Endothelial cell of umbilical vein (primary cell): Measurements from ENCODE around the gene DGKI. TPM values are rescaled to one million over a fixed set of nuclear protein-coding genes. Genes with fewer than 3 reads are reported as not detected.

Experiments
- BruUV-seq: library from RNA; stranded (reverse); fragments of 400-500 nt; replicated peaks from 2 replicates; lab custom pipeline; 2021; lab: Mats Ljungman, UMichigan
- CTCF ChIA-PET: fragments of 300-600, 350-600 bp; sonication (Branson Sonifier 250); formaldehyde crosslinking; loops from one replicate; lab custom pipeline; 2021; ENCODE audit warnings: antibody characterized with exemption, inconsistent platforms; lab: Charles Lee
- POLR2A ChIA-PET: fragments of 300-600, 350-600 bp; sonication (Branson Sonifier 250); formaldehyde crosslinking; loops from one replicate; lab custom pipeline; 2021; ENCODE audit warnings: antibody characterized with exemption, inconsistent platforms; lab: Charles Lee
- DNase-seq: peaks from one replicate; pipeline ENCODE4 v3.0.0-alpha.2; 2011; ENCODE audit warnings: low read depth, low spot score
- FAIRE-seq: peaks from 2 replicates; lab custom pipeline; 2011; peaks lifted over from hg19 to GRCh38; lab: Jason Lieb, UNC
- H2AFZ ChIP-seq: 2 replicates; pipeline ENCODE4 v1.6.0; 2012; ENCODE audit warnings: low read depth, low read length, control low read depth, inconsistent platforms
- H3K27ac ChIP-seq: 2 replicates; pipeline ENCODE4 v1.5.1; 2011; ENCODE audit warnings: low read depth, mild to moderate bottlenecking, control low read depth, low read length, moderate library complexity; ENCODE audit not compliant: insufficient read depth
- H3K27me3 ChIP-seq, 2 experiments: 2 replicates each; pipeline versions ENCODE4 v1.6.0 to v1.6.1; 2011; ENCODE audit warnings: low read length in 2 of 2, mixed read lengths in 1 of 2; ENCODE audit not compliant: control insufficient read depth in 2 of 2, insufficient read depth in 2 of 2
- H3K36me3 ChIP-seq, 2 experiments: 2 replicates in 1 of 2; 3 replicates in 1 of 2; pipeline ENCODE4 v1.5.1; 2011; ENCODE audit warnings: low read length in 2 of 2, mild to moderate bottlenecking in 1 of 2, moderate library complexity in 1 of 2; ENCODE audit not compliant: control insufficient read depth in 2 of 2, insufficient read depth in 2 of 2; ENCODE audit errors: extremely low read depth in 1 of 2
- H3K4me1 ChIP-seq: 3 replicates; pipeline ENCODE4 v1.5.1; 2011; ENCODE audit warnings: mild to moderate bottlenecking, low read length; ENCODE audit not compliant: control insufficient read depth, insufficient read depth; ENCODE audit errors: extremely low read depth
- H3K4me2 ChIP-seq: 2 replicates; pipeline ENCODE4 v1.6.1; 2011; ENCODE audit warnings: low read length, control low read depth, mixed read lengths; ENCODE audit not compliant: insufficient read depth
- H3K4me3 ChIP-seq, 3 experiments: fragments of 200-600 bp in 1 of 3; sonication (generic), shearing (Covaris generic) in 1 of 3; replicated peaks in 1 of 3; 2 replicates each; pipeline ENCODE4 v1.5.1; 2011 to 2016; ENCODE audit warnings: control low read depth in 3 of 3, low read length in 3 of 3, mild to moderate bottlenecking in 2 of 3, inconsistent platforms in 1 of 3, low read depth in 1 of 3, moderate library complexity in 1 of 3; ENCODE audit not compliant: insufficient read depth in 1 of 3
- H3K79me2 ChIP-seq: 2 replicates; pipeline ENCODE4 v1.6.0; 2012; ENCODE audit warnings: low read length, inconsistent platforms; ENCODE audit not compliant: control insufficient read depth, insufficient read depth
- H3K9ac ChIP-seq: replicated peaks from 2 replicates; pipeline ENCODE3; 2011; ENCODE audit warnings: low read length, control low read depth; ENCODE audit not compliant: insufficient read depth; ENCODE audit errors: extremely low read depth
- H3K9me1 ChIP-seq: replicated peaks from 3 replicates; pipeline ENCODE4 v1.6.0; 2011; ENCODE audit warnings: mild to moderate bottlenecking, low read length; ENCODE audit not compliant: control insufficient read depth, insufficient read depth; ENCODE audit errors: extremely low read depth
- H3K9me3 ChIP-seq: replicated peaks from 2 replicates; pipeline ENCODE4 v1.5.1; 2012; ENCODE audit warnings: low read length, inconsistent platforms; ENCODE audit not compliant: control insufficient read depth, insufficient read depth
- H4K20me1 ChIP-seq: replicated peaks from 2 replicates; pipeline ENCODE3; 2011; ENCODE audit warnings: mild to moderate bottlenecking, low read length; ENCODE audit not compliant: control insufficient read depth, insufficient read depth; ENCODE audit errors: extremely low read depth
- EZH2 ChIP-seq: IDR thresholded peaks from 2 replicates; pipeline ENCODE4 v1.6.1; 2012; ENCODE audit warnings: borderline replicate concordance, low read depth, mild to moderate bottlenecking, moderate library complexity, low read length, inconsistent platforms; ENCODE audit not compliant: severe bottlenecking
- FOS ChIP-seq: IDR thresholded peaks from 2 replicates; pipeline ENCODE4 v1.6.1; 2011; ENCODE audit warnings: mild to moderate bottlenecking, low read length, moderate library complexity, borderline replicate concordance; ENCODE audit not compliant: insufficient read depth
- GATA2 ChIP-seq: IDR thresholded peaks from 2 replicates; pipeline ENCODE4 v1.7.0; 2011; ENCODE audit warnings: low read depth, mild to moderate bottlenecking, moderate library complexity, mixed read lengths, low read length; ENCODE audit not compliant: insufficient read length, insufficient read depth
- JUN ChIP-seq: IDR thresholded peaks from 2 replicates; pipeline ENCODE4 v1.6.1; 2011; ENCODE audit warnings: borderline replicate concordance, low read depth; ENCODE audit not compliant: insufficient read length, insufficient read depth
- MYC ChIP-seq: IDR thresholded peaks from one replicate; pipeline ENCODE4 v1.6.1; 2011; ENCODE audit warnings: mild to moderate bottlenecking, low read depth, low read length
- POLR2A ChIP-seq: IDR thresholded peaks from 2 replicates; pipeline ENCODE4 v1.6.1; 2012; ENCODE audit warnings: low read depth, mild to moderate bottlenecking, control low read depth, low read length
- POLR2AphosphoS5 ChIP-seq: IDR thresholded peaks from 2 replicates; pipeline ENCODE4 v1.6.1; 2012; ENCODE audit warnings: low read depth, mild to moderate bottlenecking, control low read depth, low read length, moderate library complexity; ENCODE audit not compliant: insufficient read depth
- dilution Hi-C: fragments of 300-500 bp; cut with MboI; formaldehyde crosslinking; loops from one replicate; pipeline ENCODE4 v1.15.0; 2019; ENCODE audit warnings: low sequenced_read_pairs; ENCODE audit not compliant: extremely low pct_ligation_motif_present
- intact Hi-C: fragments of 100-400 bp; cut with micrococcal nuclease; formaldehyde crosslinking; loops from one replicate; pipeline ENCODE4 v1.10.0; 2022
- polyA plus RNA-seq, 4 experiments: library from polyadenylated mRNA; depleted of rRNA in 3 of 4; stranded (reverse) in 3 of 4; unstranded in 1 of 4; fragments of >200 nt; gene quantifications; 2 replicates each; pipeline versions ENCODE4 v1.2.1 to v1.2.3, GENCODE V29; 2011 to 2012; ENCODE audit warnings: missing spikeins in 1 of 4
- total RNA-seq: library from RNA; stranded (reverse); gene quantifications from 2 replicates; pipeline ENCODE4 v1.2.3, GENCODE V29; 2021
- TF ChIP-seq, protein P1 (sequence below), 2 donors: IDR thresholded peaks; 1 replicate in 1 of 2; 2 replicates in 1 of 2; pipeline ENCODE4 v1.5.1; 2011; ENCODE audit warnings: low read length in 2 of 2, mild to moderate bottlenecking in 2 of 2, moderate library complexity in 2 of 2, control low read depth in 1 of 2, inconsistent platforms in 1 of 2, low read depth in 1 of 2; ENCODE audit not compliant: insufficient read depth in 1 of 2; ENCODE audit errors: extremely low read depth in 1 of 2
- TF ChIP-seq, protein P2 (sequence below): IDR thresholded peaks from 2 replicates; pipeline ENCODE4 v1.6.1; 2011; ENCODE audit not compliant: insufficient read depth, insufficient read length

DGKI gene
- total and polyA plus RNA-seq, 2 donors (not counting 3 experiments of a cell fraction or from before 2014, with no cell fraction given), result 0.11 to 0.51 TPM

DNA sequence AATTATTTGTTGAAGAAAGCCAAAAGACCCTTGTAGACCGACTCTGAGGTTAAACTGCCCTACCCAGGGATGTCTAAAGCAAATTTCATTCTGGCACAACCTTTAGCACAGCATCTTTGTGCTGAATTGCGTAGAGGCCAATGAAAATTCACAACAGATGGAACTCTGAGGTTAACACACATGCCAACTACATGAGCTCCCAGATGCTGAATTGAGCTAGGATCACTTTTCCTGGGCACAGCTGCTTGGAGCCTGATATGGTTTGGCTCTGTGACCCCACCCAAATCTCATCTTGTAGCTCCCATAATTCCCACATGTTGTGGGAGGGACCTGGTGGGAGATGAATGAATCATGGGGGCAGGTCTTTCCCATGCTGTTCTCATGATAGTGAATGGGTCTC, 345.2 kb downstream of the DGKI start:
- no peak for DNase-seq
- H3K36me3 ChIP-seq, result no peaks in the 10 kb centered on the region
- no peak overlapping the region for H3K4me3 ChIP-seq
- no peak overlapping the region for H3K27ac ChIP-seq
- H3K9ac ChIP-seq, result no peak overlapping the region
- dilution Hi-C loops, result no loop called here
- FAIRE-seq, result no peak
- H3K4me1 ChIP-seq, result no peaks in the 10 kb centered on the region
- ChIA-PET CTCF (interaction anchor here (1.4 kb wide), 1 partner anchor 14 kb away, joined by 3 read pairs; no protein-coding TSS in a partner anchor), POLR2A (no interaction called here)
- BruUV-seq, result no TSS peak
- intact Hi-C loops, result no loop called here
- H2AFZ ChIP-seq, result no peak overlapping the region
- no peaks in the 10 kb centered on the region for H4K20me1 ChIP-seq
- H3K79me2 ChIP-seq, result no peaks in the 10 kb centered on the region
- H3K9me1 ChIP-seq, result no peaks in the 10 kb centered on the region
- H3K9me3 ChIP-seq, result no peaks in the 10 kb centered on the region
- H3K27me3 ChIP-seq, result no peaks in the 10 kb centered on the region
- no peak overlapping the region for H3K4me2 ChIP-seq
- TF ChIP-seq GATA2 (no peak), EZH2 (no peak), MYC (no peak)
- TF ChIP-seq, protein P1, sequence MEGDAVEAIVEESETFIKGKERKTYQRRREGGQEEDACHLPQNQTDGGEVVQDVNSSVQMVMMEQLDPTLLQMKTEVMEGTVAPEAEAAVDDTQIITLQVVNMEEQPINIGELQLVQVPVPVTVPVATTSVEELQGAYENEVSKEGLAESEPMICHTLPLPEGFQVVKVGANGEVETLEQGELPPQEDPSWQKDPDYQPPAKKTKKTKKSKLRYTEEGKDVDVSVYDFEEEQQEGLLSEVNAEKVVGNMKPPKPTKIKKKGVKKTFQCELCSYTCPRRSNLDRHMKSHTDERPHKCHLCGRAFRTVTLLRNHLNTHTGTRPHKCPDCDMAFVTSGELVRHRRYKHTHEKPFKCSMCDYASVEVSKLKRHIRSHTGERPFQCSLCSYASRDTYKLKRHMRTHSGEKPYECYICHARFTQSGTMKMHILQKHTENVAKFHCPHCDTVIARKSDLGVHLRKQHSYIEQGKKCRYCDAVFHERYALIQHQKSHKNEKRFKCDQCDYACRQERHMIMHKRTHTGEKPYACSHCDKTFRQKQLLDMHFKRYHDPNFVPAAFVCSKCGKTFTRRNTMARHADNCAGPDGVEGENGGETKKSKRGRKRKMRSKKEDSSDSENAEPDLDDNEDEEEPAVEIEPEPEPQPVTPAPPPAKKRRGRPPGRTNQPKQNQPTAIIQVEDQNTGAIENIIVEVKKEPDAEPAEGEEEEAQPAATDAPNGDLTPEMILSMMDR (IDR thresholded peaks at IDR 0.05; ENCODE audit: extremely low read depth in 1 of 2, insufficient read depth in 1 of 2, low read depth in 1 of 2, low read length in 2 of 2), result no peak
- TF ChIP-seq, protein P2, sequence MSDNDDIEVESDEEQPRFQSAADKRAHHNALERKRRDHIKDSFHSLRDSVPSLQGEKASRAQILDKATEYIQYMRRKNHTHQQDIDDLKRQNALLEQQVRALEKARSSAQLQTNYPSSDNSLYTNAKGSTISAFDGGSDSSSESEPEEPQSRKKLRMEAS, result no peak

DNA sequence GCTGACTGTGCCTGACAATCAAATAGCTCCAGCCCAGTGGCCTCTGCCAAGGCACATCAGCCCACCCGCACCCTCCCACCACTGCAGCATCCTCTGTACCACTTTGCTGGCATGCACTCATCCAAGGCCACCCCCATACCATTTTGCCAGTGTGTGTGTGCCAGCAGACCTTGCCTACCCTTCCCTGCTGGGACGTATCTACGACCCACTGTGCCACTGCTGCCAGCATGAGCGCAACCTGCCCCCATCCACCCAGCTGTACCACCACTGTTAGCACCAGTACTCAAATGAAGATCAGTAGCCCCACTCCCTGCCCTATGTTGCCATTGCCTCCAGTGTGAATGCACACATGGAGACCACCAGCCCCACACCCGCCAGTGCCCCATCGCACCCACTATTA, 353.9 kb downstream of the DGKI start:
- no peaks in the 10 kb centered on the region for H4K20me1 ChIP-seq
- intact Hi-C loops, result no loop called here
- no peak overlapping the region for H3K4me2 ChIP-seq
- no peak overlapping the region for H3K4me3 ChIP-seq
- FAIRE-seq, result no peak
- no TSS peak for BruUV-seq
- no peaks in the 10 kb centered on the region for H3K36me3 ChIP-seq
- no peak overlapping the region for H3K27ac ChIP-seq
- H3K9me1 ChIP-seq, result no peaks in the 10 kb centered on the region
- no peaks in the 10 kb centered on the region for H3K79me2 ChIP-seq
- TF ChIP-seq EZH2 (no peak), FOS (no peak), POLR2A (no peak), JUN (no peak), MYC (no peak), GATA2 (no peak), POLR2AphosphoS5 (no peak)
- TF ChIP-seq, protein P2, result no peak
- TF ChIP-seq, protein P1 (IDR thresholded peaks at IDR 0.05; ENCODE audit: extremely low read depth in 1 of 2, insufficient read depth in 1 of 2, low read depth in 1 of 2, low read length in 2 of 2), result no peak
- DNase-seq, result no peak
- no peaks in the 10 kb centered on the region for H3K9me3 ChIP-seq
- ChIA-PET CTCF (no interaction called here), POLR2A (no interaction called here)
- no peaks in the 10 kb centered on the region for H3K27me3 ChIP-seq
- H3K4me1 ChIP-seq, result no peaks in the 10 kb centered on the region
- no peak overlapping the region for H3K9ac ChIP-seq
- H2AFZ ChIP-seq, result no peak overlapping the region
- dilution Hi-C loops, result no loop called here
